Measurements from ENCODE around the gene MACO1.
"Not testable (repeated sequence)": the region's sequence is repeated elsewhere in the genome, so short reads cannot be mapped to it uniquely, and the experiment has no call there.

DNA sequence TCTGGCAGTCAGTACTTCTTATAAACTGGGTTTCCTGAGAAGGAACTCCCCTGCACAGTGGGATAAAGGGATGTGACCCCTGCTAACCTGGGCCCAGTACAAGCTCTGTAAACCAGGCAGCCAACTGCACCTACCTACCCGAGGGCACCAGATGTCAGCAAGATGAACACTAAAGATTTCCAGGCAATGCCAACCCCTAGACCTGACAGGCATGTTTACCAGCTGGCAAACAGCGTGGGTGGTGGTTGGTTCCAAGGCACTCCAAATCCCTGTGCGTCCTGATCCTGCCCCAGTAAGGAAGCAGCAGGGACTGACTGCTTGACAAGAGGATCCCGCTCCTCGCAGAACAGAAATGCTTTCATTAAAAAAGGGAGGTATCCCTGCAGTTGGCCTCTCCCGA is 7.5 kb upstream of the MACO1 start:
- not testable (repeated sequence) for TF ChIP-seq POLR2AphosphoS5 (IDR thresholded peaks at IDR 0.05)
- TF ChIP-seq, protein P1, sequence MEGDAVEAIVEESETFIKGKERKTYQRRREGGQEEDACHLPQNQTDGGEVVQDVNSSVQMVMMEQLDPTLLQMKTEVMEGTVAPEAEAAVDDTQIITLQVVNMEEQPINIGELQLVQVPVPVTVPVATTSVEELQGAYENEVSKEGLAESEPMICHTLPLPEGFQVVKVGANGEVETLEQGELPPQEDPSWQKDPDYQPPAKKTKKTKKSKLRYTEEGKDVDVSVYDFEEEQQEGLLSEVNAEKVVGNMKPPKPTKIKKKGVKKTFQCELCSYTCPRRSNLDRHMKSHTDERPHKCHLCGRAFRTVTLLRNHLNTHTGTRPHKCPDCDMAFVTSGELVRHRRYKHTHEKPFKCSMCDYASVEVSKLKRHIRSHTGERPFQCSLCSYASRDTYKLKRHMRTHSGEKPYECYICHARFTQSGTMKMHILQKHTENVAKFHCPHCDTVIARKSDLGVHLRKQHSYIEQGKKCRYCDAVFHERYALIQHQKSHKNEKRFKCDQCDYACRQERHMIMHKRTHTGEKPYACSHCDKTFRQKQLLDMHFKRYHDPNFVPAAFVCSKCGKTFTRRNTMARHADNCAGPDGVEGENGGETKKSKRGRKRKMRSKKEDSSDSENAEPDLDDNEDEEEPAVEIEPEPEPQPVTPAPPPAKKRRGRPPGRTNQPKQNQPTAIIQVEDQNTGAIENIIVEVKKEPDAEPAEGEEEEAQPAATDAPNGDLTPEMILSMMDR (IDR thresholded peaks at IDR 0.05), result not testable (repeated sequence)
